ENCODE results near the gene CHPF2. TPM values are rescaled to one million over a fixed set of nuclear protein-coding genes. Genes with fewer than 3 reads are reported as not detected.

CHPF2 gene
- total RNA-seq, 1 experiment from 2014 or later: 19.5 TPM

DNA sequence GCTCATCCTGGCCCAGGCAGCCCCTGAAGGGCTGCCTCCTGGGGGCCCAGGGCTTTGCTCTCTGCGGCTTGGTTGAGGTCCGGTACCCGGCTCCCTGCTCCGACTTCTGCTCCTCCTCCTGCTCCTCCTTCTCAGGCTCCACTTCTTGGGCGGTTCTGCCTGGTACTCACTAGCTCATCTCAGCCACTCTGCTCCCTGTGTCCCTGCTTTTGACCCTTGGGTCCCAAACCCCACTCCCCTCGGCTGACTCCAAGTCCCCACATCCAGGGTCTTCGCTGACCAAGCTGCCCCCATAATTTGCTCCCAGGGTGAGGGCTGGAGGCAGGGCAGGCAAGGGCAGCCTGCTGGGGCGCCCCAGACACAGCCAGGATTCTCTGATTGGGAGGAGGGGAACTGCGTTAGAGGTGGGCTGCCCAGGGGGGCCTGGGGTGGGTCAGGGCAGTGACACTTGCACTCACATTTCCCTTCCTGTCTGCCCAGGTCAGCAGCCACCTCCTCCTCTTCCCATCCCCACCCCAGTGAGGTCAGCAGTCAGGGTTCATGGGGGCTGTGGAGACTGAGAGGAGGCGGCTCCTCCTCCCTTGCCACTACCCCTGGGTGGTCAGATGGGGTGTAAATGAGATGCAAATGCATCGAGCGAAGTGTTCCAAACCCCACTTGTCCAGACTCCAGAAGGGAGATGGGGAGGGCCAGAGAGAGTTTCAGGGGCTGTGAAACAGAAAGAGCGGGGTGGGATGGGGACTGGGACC is 14.0 kb downstream of the CHPF2 start:
- Histone ChIP-seq H3K4me3 (replicated peaks in 1 of 2; ENCODE audit: low read depth in 1 of 2, low read length in 2 of 2) (no peak overlapping the region), H3K4me1 (ENCODE audit: control insufficient read depth in 1 of 2, insufficient read depth in 2 of 2, low read length in 2 of 2) (peaks cover 36 to 58% of the 10 kb centered on the region in 2 experiments)

DNA sequence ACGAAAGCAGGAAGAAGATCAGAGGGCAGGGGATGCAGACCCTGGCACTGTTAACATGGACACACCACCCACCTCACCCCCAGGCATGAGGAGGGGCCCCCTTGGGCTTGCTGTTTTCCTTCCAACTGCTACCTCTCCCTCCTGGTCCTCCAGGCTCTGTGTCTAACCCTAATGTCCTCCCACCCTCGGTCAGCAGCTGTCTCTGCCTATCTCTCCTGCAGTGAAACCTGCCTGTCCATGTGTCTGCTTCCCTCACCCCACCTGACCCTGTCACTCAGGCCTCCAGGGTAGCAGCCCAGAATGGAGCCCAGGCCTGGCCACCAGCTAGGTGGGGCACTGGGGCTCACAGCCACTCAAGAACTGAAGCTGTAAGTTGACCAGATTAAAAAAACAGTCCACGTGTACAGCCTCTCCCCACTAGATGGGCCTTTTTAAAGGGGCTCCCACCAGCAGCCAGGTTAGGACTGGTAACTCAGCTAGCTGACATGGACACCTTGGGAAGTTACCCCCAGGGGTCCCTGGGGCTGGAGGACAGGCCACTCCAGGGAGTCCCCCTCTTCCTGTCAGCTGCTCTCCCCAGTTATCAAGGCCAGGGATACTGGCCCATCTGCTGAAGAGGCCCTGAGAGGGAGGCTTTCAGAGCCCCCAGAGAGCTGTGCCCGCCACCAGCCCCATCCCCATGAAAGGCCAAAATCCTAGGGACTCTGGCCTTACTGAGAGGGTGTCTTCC is 14.7 kb downstream of the CHPF2 start:
- intact Hi-C loops (cut with micrococcal nuclease): loop anchor here (10.0 kb wide), 1 partner anchor 122 kb away; no protein-coding TSS in a partner anchor
- H2AFZ ChIP-seq (ENCODE audit: low read depth, low read length, poor library complexity, severe bottlenecking): no peak overlapping the region
- H4K20me1 ChIP-seq (ENCODE audit: insufficient read depth): no peaks in the 10 kb centered on the region
- RAD21 ChIA-PET (ENCODE audit: low non-redundant PET in 1 of 2, low total read pairs in 2 of 2, uncharacterized antibody in 2 of 2, unreplicated experiment in 2 of 2): no interaction called here
- no peak for DNase-seq (ENCODE audit: low read depth, low spot score)
- peak overlapping the region; percentile 87 for H3K4me2 ChIP-seq (ENCODE audit: low read length)
- peak overlapping the region; percentile 69 for H3K9ac ChIP-seq (ENCODE audit: low read length)
- no peaks in the 10 kb centered on the region for H3K36me3 ChIP-seq (ENCODE audit: control insufficient read depth in 1 of 2, insufficient read depth in 2 of 2, low read length in 2 of 2)
- CTCF ChIA-PET: interaction anchor here (1.4 kb wide), 1 partner anchor 20 kb away, joined by 3 read pairs; the partner anchor contains the start of gene ABCF2
- POLR2A ChIA-PET: no interaction called here
- no peaks in the 10 kb centered on the region for H3K9me3 ChIP-seq (ENCODE audit: control insufficient read depth in 1 of 2, insufficient read depth in 1 of 2, low read depth in 1 of 2, low read length in 2 of 2)
- H3K79me2 ChIP-seq (ENCODE audit: insufficient read depth, low read length): no peaks in the 10 kb centered on the region
- no TSS peak for BruUV-seq (replicated peaks)
- ATAC-seq: no peak
- peak overlapping the region; percentile 58 to 70; a peak in 3 of 4 replicates for H3K4me3 ChIP-seq (replicated peaks in 1 of 2; ENCODE audit: low read depth in 1 of 2, low read length in 2 of 2)
- no peak for TF ChIP-seq POLR2AphosphoS5 (IDR thresholded peaks at IDR 0.05; ENCODE audit: low read depth, low read length)
- no peak for TF ChIP-seq ELF1 (IDR thresholded peaks at IDR 0.05; ENCODE audit: borderline replicate concordance, low read depth)
- no peaks in the 10 kb centered on the region for H3K27me3 ChIP-seq (ENCODE audit: insufficient read depth, low read length)
- H3K9me2 ChIP-seq (ENCODE audit: insufficient read depth): no peaks in the 10 kb centered on the region
- H3K4me1 ChIP-seq (ENCODE audit: control insufficient read depth in 1 of 2, insufficient read depth in 2 of 2, low read length in 2 of 2): peaks cover 36 to 62% of the 10 kb centered on the region in 2 experiments
- no peak overlapping the region; the same call in 1 of the 2 replicates for H3K27ac ChIP-seq (ENCODE audit: low read depth, low read length)

More for the DNA sequence above, 14.0 kb downstream of the CHPF2 start:
- BruUV-seq (replicated peaks): no TSS peak
- no peak for DNase-seq (ENCODE audit: low read depth, low spot score)
- H3K4me2 ChIP-seq (ENCODE audit: low read length): peak overlapping the region; percentile 15; the same call in 1 of the 2 replicates
- no peaks in the 10 kb centered on the region for H3K27me3 ChIP-seq (ENCODE audit: insufficient read depth, low read length)
- CTCF ChIA-PET: interaction anchor here (1.4 kb wide), 1 partner anchor 19 kb away, joined by 3 read pairs; the partner anchor contains the start of gene ABCF2
- H2AFZ ChIP-seq (ENCODE audit: low read depth, low read length, poor library complexity, severe bottlenecking): no peak overlapping the region
- H3K9ac ChIP-seq (ENCODE audit: low read length): no peak overlapping the region
- H3K9me2 ChIP-seq (ENCODE audit: insufficient read depth): no peaks in the 10 kb centered on the region
- H3K27ac ChIP-seq (ENCODE audit: low read depth, low read length): no peak overlapping the region
- peaks cover 0 to 2% of the 10 kb centered on the region in 2 experiments; a peak in 1 of 4 replicates for H3K36me3 ChIP-seq (ENCODE audit: control insufficient read depth in 1 of 2, insufficient read depth in 2 of 2, low read length in 2 of 2)
- no peaks in the 10 kb centered on the region for H3K9me3 ChIP-seq (ENCODE audit: control insufficient read depth in 1 of 2, insufficient read depth in 1 of 2, low read depth in 1 of 2, low read length in 2 of 2)
- POLR2A ChIA-PET: no interaction called here
- no peak for ATAC-seq
- H3K79me2 ChIP-seq (ENCODE audit: insufficient read depth, low read length): no peaks in the 10 kb centered on the region
- RAD21 ChIA-PET (ENCODE audit: low non-redundant PET in 1 of 2, low total read pairs in 2 of 2, uncharacterized antibody in 2 of 2, unreplicated experiment in 2 of 2): interaction anchor here in 1 of 2 experiments (0.7 kb wide), 1 partner anchor 228 kb away, joined by 3 read pairs; no protein-coding TSS in a partner anchor
- intact Hi-C loops (cut with micrococcal nuclease): loop anchor here (10.0 kb wide), 1 partner anchor 121 kb away; no protein-coding TSS in a partner anchor
- H4K20me1 ChIP-seq (ENCODE audit: insufficient read depth): no peaks in the 10 kb centered on the region
- TF ChIP-seq ELF1 (IDR thresholded peaks at IDR 0.05; ENCODE audit: borderline replicate concordance, low read depth): no peak

Data from HCT116 (cell line).